NB4 (cell line): ENCODE data around the gene ACOXL.

Source experiments
- DNase-seq: peaks from one replicate; pipeline ENCODE4 v3.0.0; 2010; ENCODE audit warnings: low read depth
- H3K4me3 ChIP-seq: one replicate; pipeline ENCODE4 v1.5.1; 2011; ENCODE audit warnings: mild to moderate bottlenecking, low read depth, low read length, moderate library complexity
- CTCF ChIP-seq: IDR thresholded peaks from one replicate; pipeline ENCODE4 v1.5.1; 2012; ENCODE audit warnings: low read depth, low read length
- MAX ChIP-seq: IDR thresholded peaks from 2 replicates; pipeline ENCODE4 v1.6.1; 2011; ENCODE audit warnings: low read depth, low read length
- MYC ChIP-seq: IDR thresholded peaks from 2 replicates; pipeline ENCODE4 v1.6.1; 2011; ENCODE audit warnings: low read depth, low read length
- POLR2A ChIP-seq: IDR thresholded peaks from 2 replicates; pipeline ENCODE4 v1.6.1; 2011; ENCODE audit warnings: mild to moderate bottlenecking; ENCODE audit not compliant: insufficient read length; ENCODE audit errors: extremely low read depth

The ACOXL gene

GRCh38 chr2:110933420-110933819 lies 201.0 kb downstream of the ACOXL start:
- no peak for DNase-seq
- TF ChIP-seq MYC = no peak
- H3K4me3 ChIP-seq = no peak overlapping the region

GRCh38 chr2:110934948-110935347 lies 202.6 kb downstream of the ACOXL start:
- DNase-seq = no peak
- no peak for TF ChIP-seq CTCF
- H3K4me3 ChIP-seq = no peak overlapping the region

DNA sequence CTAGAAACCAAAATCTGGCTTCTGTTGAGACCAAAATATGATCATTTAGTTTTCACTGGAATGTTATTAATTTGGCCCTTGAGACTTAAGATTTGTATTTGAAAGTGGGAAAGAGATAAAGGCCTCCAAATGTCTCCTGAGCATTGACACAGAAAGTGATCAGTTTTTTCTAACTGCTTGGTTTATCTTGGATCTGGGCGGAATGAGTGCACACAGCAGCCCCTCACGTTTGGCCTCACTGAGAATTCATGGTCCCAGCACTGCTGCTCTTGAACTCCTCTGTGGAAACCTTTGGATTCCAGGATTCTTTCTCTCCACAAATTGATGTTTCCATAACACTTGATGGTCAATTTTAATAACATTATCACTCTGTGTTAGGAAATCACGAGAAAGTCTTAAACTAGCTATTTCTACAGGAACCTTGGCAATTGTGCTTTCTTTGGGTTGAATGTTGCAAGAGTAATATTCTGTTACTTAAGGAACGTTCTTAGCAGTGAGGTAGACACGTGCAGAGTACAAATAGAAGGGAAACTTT lies 208.1 kb downstream of the ACOXL start:
- no peak for DNase-seq
- TF ChIP-seq MYC (no peak), MAX (no peak), POLR2A (no peak), CTCF (no peak)
- H3K4me3 ChIP-seq = no peak overlapping the region

DNA sequence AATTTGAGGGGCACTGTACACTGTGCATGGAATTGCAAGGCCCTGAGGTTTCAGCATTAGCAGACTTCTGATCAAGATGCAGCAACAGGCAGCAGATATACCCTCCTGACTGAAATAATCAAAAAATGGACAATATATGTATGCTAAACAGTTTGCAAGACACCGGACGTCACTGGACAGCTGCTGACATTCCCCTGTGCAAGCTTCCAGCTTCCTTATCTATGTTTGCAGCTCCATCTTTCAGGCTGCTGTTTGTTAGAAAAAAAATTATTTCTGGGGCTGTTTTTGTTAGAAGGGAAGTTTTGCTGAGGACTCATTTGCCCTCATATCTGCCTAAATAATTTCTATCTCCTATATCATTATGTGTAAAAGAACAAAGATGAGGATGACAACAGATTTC lies 208.9 kb downstream of the ACOXL start:
- TF ChIP-seq MAX (no peak), CTCF (no peak), MYC (no peak), POLR2A (no peak)
- no peak overlapping the region for H3K4me3 ChIP-seq
- DNase-seq = no peak

GRCh38 chr2:110943070-110943634 lies 210.8 kb downstream of the ACOXL start:
- H3K4me3 ChIP-seq = no peak overlapping the region
- no peak for TF ChIP-seq CTCF
- TF ChIP-seq POLR2A = no peak
- no peak for TF ChIP-seq MYC
- TF ChIP-seq MAX = no peak
- DNase-seq = no peak

DNA sequence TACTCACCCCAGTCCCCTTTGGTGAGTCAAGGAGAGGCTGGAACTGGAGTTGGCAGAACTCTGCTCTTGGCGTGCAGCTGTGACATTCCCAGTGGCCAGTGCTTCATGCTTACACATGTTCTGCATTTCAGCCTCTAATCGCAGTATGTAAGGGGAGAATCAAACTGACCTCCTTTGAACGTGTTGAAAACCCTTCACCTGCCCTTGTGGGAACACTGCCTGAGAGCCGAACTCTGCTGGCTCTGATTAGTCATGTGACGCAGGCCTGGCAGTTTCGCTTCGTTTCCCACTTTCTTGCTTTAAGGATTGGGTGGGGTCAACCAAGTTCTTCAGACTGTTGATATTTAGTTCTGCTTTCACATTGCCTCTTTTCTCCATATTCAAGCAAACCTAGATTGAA lies 214.5 kb downstream of the ACOXL start:
- no peak for DNase-seq
- TF ChIP-seq CTCF = no peak
- no peak for TF ChIP-seq POLR2A
- no peak for TF ChIP-seq MAX
- TF ChIP-seq MYC = no peak
- H3K4me3 ChIP-seq = no peak overlapping the region
